Stimulated activated CD4-positive, alpha-beta T cell treated with anti-CD3 and anti-CD28 coated beads, Interleukin-2, amount 100 ng/mL, for 24 hours (primary cell): ENCODE measurements around the gene PPP3R1.

Source experiments
- DNase-seq, 2 donors: peaks; one replicate each; pipeline ENCODE4 v3.0.0-alpha.2; 2020

PPP3R1 gene

GRCh38 chr2:68252400-68253218, at the start of gene PPP3R1:
Gene PPP3R1, minus strand, starts transcription at chr2:68252532. Its CDS starts 405 bp downstream, at chr2:68252127.
- DNase-seq, result peak; percentile 94 to 95

- DNase-seq, result no peak
These were observed 43.2 kb upstream of the PPP3R1 start for GRCh38 chr2:68295516-68295915.

GRCh38 chr2:68294913-68295312, 42.6 kb upstream of the PPP3R1 start:
- no peak for DNase-seq

- no peak for DNase-seq
These were observed 41.9 kb upstream of the PPP3R1 start for GRCh38 chr2:68294187-68294586.

- DNase-seq, result no peak
These were observed 41.4 kb upstream of the PPP3R1 start for GRCh38 chr2:68293755-68294154.

- no peak for DNase-seq
These were observed 40.7 kb upstream of the PPP3R1 start for GRCh38 chr2:68293024-68293423.

DNA sequence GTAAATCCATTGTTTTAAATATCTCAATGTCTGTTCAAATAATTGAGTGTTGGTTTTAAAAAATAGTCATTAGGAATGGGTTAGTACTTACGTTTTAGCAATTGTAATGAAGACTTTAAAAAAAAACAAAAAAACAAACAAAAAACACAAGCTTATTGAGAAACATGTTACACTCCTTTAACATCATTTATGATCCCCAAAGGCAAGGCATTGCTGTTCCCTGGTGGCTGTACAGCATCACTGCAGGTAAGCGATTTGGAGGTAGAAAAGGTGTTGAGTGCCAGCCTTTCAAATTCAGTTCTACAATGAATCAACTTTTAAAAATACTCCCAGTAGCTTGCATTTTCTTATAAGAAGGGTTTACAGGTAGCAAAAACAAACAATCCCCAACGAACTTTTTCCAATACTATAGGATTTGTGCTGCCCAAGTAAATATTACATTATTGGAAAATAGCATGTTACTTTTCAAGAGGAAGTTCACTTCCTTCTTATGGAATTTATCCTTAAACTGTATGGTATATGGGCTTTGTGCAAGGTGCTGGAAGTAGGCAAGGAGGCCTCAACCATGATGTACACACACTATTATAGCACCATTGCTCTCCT, 39.9 kb upstream of the PPP3R1 start:
- DNase-seq, result no peak

- no peak for DNase-seq
These were observed 39.0 kb upstream of the PPP3R1 start for GRCh38 chr2:68291314-68291713.

DNA sequence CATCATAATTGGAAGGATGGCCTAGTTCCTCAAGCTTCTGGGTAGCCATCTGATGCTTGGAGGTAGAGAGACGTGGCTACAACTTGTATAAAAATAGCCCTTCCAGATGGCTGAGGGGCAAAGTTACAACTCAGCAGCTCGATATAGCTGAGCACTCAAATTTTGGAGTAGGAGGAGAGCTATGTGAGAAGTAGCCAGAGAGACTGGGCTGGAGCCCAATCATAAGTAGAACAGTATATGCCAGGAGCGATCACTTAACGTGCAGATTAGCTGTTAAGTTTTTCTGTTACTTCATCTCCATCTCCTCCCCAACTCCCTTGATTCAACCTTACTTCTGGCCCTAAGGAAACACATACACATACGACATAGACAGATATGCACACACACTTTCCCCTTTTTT, 38.6 kb upstream of the PPP3R1 start:
- no peak for DNase-seq

DNA sequence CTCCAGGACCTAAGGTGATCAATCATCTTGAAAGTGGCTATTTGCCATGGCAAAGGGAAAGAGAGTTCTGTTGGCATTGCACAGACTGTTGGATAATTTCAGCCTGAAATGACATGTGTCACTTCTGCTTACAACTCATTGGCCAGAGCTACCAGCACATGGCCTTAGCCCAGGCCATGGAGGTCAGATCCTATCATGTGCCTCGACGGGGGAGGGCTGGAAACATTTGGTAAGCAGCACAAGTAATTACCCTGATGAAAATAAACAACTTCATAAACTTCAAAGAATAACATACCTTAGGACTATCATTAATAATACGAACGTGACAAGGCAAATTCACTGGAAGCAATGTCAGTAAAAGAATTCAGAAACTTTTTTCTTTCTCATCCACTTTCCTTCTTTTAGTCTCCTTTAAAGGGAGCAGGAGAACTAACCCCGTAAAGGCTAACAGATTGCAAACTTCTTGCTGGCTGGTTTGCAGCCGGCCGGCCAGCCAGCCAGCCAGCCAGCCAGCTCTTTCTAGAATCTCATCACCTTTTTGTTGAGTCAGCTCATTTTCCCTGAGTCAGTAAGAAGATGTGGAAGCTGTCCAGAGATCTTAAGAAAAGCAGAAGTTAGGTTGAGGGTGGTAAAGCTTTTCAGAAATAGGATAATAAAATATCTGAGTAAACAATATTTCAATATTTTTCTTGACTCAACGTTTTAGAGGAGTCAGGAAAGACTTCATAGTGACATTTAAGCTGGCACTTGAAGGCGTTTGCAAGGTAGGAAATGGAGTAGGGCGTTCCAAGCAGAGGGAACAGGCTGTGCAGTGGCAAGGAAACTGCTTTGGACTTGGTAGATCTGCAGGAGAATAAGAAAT, 35.5 kb upstream of the PPP3R1 start:
- DNase-seq, result no peak

GRCh38 chr2:68284896-68285295, 32.6 kb upstream of the PPP3R1 start:
- no peak for DNase-seq

DNA sequence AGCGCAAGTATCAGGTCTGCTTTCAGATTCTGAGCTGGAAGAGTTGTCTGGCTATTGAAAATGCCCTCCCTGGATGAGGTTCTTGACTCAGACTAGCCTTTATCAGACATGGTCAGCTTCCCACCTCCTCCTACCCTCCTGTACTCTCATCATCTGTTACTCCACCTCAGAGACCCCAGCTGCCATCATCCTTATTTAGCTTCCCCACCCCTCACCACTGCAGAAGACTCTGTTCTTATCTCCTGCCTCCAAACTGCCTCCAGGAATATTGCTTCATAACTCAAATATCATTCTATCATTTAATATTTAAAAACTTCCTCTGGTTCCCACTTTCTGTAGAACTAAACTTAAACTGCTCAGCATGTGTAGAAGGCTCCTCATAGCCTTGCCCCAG, 31.1 kb upstream of the PPP3R1 start:
- no peak for DNase-seq

GRCh38 chr2:68282811-68283418, 30.6 kb upstream of the PPP3R1 start:
- DNase-seq, result no peak

GRCh38 chr2:68280796-68281195, 28.5 kb upstream of the PPP3R1 start:
- DNase-seq, result no peak

- no peak for DNase-seq
These were observed 28.0 kb upstream of the PPP3R1 start for GRCh38 chr2:68280348-68280747.

GRCh38 chr2:68279691-68280090, 27.4 kb upstream of the PPP3R1 start:
- no peak for DNase-seq

GRCh38 chr2:68278169-68278568, 25.8 kb upstream of the PPP3R1 start:
- no peak for DNase-seq

- DNase-seq, result no peak
These were observed 21.7 kb upstream of the PPP3R1 start for GRCh38 chr2:68274022-68274421.

DNA sequence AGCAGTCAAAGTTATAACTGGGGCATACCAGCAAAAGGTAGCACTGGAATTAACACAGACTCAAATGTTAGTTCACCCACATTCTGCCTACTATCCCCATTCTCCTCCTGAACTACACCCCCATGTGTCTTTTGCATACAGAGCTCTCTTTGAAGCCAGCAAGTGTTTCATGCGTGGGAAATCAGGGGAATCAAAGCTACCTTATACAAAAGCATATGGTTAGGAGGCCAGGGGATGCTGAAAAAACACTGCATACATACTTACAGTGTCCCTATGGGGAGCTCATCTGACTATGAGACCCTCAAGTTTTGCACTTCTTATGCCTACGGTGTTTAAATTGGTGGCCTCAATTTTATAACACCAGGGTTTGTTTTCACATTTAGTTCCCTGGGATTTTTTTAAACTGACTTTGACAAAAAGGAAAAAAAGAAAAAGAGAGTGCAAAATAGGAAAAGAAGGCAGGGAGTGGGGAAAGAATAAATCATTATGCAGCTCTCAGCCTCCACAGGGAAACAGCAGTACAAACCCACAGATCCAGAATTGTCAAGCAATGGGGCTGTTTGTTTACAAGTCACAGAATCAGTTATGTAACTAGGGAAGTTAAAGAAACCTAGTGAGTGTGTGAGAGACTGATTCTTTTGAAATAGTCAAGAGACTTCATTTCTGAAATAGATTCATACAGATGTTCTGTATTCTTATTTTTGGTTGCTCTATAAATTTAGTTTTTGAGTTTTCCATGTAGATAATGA, 20.1 kb upstream of the PPP3R1 start:
- DNase-seq, result no peak

DNA sequence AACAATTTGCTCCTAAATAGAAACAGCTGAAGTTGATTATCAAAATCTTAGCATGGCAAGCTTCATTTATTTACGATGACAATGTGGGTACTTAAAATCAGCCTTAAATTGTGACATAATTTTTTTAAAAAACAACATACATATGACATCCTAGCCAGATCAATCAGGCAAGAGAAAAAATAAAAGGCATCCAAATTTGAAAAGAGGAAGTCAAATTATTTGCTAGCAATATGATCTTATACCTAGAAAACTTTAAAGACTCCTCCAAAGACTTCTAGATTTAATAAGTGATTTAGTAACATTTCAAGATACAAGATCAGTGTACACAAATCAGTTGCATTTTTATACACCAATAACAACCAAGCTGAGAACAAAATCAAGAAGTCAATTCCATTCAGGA, 14.3 kb upstream of the PPP3R1 start:
- DNase-seq, result no peak

- no peak for DNase-seq
These were observed 11.3 kb upstream of the PPP3R1 start for GRCh38 chr2:68263632-68264031.

- no peak for DNase-seq
These were observed 6.5 kb upstream of the PPP3R1 start for GRCh38 chr2:68258851-68259250.

DNA sequence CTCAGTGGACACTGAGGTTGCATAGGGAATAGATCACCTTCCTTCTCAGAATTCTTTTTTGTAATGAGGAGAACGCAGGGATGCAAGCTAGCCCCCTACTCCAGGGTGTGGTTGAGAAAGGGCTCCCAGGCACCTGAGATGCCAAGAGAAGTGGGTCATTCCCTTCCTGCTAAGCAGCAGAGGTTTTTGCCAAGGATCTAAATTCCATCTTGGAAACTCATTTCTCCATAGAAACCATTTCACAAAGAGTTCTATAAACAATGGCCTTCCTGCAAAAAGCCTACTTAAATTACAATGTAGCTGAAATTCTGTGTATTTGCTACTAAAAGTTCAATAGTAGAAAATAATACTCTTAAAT, 3.7 kb upstream of the PPP3R1 start:
- DNase-seq, result no peak
